ENCODE measurements around the gene CGB8. TPM values are rescaled to one million over a fixed set of nuclear protein-coding genes. Genes with fewer than 3 reads are reported as not detected.
"Not testable (repeated sequence)": the region's sequence is repeated elsewhere in the genome, so short reads cannot be mapped to it uniquely, and the experiment has no call there.

The CGB8 gene
- total RNA-seq, 1 donor from 2014 or later: 1.2 TPM

DNA sequence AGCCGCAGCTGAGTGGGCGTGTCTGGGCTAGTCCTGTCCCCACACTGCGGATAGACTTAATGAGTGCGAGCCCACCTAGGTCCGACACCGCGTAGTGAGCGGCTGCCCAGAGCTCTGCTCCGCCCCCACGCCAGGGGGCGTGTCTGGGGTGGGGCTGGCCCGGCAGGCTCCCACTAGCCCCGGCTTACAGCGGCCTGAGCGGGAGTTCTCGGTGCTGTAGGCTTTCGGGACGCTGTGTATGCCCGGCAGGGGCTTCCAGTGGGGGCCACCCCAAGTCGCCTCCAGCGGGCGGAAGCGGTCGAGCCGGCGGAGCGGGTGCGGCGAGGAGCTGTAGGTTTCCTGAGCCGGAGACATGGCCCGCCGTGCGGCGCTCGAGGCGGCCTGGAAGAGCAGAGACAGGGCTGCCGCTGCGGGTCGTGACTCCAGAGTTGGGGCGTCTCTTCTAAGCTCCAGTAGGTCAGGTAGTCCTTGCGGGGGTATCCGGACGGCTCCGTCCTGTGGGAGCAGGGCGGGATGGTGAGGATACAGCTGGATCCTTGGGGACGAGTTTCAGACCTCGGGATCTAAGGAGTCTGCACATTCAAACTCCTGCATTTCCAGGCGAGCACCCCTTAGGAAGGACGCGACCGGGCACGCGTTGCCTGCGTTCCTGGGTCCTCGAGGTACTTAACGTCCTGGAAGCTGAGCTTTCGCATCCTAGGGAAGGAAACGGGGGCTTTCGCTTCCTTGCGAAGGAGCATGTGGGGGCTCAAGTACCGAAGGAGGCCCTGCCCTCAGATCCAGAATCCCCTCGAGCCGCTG lies 7.4 kb upstream of the CGB8 start:
- peak; percentile 39 for TF ChIP-seq CTCF (conservative IDR thresholded peaks at IDR 0.05; ENCODE audit: low read depth, low read length)
- DNase-seq (ENCODE audit: low read depth): no peak
- H3K4me3 ChIP-seq (ENCODE audit: low read depth, low read length): peak overlapping the region; percentile 60

- not testable (repeated sequence) for DNase-seq (ENCODE audit: low read depth); H3K4me3 ChIP-seq (ENCODE audit: low read depth, low read length)
Observed at GRCh38 chr19:49050376-49051033, 1.6 kb upstream of the CGB8 start.

- not testable (repeated sequence) for H3K4me3 ChIP-seq (ENCODE audit: low read depth, low read length); DNase-seq (ENCODE audit: low read depth)
Observed at GRCh38 chr19:49049834-49050233, 923 bp upstream of the CGB8 start.

GRCh38 chr19:49043548-49043947 lies 5.4 kb downstream of the CGB8 start, which contains the start of gene CGB5:
TSS of gene CGB5 (plus strand) at chr19:49043848. CDS start at chr19:49044210, 362 bp downstream.
- DNase-seq (ENCODE audit: low read depth); H3K4me3 ChIP-seq (ENCODE audit: low read depth, low read length): not testable (repeated sequence)

DNA sequence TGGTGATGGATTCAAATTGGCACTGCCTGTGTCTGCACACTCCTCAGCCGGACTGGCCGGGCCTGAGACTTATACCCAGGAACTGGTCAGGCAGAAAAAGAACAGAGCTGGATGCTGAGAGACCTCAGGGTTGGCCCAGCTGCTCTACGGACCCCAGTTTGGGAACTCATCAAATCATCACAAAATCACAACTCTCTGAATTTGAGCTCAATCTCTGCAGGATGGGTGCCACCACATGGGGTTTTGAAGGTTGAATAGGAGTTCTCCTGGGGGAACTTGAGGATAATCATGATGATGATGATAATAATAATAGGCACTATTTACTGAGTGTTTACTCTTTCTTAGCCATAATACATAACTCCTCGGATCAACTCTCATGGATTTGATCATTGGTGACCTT lies 6.2 kb downstream of the CGB8 start:
- not testable (repeated sequence) for DNase-seq (ENCODE audit: low read depth); H3K4me3 ChIP-seq (ENCODE audit: low read depth, low read length)

- no peak for DNase-seq (ENCODE audit: low read depth)
- TF ChIP-seq CTCF (conservative IDR thresholded peaks at IDR 0.05; ENCODE audit: low read depth, low read length): no peak
- no peak overlapping the region for H3K4me3 ChIP-seq (ENCODE audit: low read depth, low read length)
Observed at GRCh38 chr19:49042177-49042576, 6.7 kb downstream of the CGB8 start.

DNA sequence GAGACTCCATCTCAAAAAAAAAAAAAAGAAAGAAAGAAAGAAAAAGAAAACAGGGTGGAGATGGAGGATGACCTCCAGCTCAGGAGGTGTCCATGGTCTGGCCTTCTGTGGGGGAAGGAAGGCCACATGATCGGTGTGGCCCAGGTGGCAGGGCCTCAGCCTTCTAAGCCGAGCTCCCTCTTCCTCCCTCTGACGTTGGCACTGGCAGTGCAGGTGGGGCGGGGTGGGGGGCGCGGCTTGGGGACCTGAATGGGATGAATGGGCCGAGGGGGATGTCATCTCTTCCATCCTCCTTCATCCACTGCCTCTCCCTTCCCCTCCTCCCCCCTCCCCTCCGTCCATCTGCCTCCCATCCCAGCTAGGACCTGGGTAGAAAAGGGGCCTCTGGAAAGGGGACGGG lies 9.2 kb downstream of the CGB8 start:
- DNase-seq (ENCODE audit: low read depth); H3K4me3 ChIP-seq (ENCODE audit: low read depth, low read length): not testable (repeated sequence)

DNA sequence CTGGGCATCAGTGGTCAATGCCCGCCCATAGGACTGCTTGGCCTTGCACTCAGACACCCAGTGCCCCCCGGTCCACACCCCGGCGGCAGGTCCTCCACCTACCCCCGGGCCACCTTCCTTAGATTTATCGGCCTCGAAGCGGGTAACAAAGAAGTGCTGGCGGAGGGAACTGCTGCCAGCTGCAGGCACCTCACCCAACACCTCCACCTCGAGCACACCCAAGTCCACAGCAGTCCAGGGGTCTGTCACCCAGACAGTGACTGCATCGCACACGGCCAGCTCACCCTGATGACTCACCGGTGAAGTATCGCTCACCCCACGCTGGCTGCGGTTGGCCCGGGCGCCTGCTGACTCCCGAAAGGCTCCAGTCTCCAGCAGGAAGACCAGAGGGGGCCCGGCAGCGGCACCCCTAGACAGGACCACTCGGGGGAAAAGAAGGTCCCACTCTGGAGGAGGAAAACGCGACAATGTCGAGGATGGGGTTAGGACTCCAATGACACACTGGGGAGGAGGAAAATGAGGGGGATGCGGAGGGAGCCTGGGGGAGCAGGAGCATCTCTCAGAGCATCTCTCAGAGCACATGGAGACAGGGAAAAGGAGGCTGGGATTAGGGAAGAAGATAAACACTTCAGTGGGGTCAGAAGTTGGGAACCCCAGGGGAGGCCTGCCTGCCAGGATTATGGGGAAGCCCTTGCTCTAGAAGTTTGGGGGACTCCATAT lies 10.2 kb downstream of the CGB8 start:
- not testable (repeated sequence) for H3K4me3 ChIP-seq (ENCODE audit: low read depth, low read length); DNase-seq (ENCODE audit: low read depth)

DNA sequence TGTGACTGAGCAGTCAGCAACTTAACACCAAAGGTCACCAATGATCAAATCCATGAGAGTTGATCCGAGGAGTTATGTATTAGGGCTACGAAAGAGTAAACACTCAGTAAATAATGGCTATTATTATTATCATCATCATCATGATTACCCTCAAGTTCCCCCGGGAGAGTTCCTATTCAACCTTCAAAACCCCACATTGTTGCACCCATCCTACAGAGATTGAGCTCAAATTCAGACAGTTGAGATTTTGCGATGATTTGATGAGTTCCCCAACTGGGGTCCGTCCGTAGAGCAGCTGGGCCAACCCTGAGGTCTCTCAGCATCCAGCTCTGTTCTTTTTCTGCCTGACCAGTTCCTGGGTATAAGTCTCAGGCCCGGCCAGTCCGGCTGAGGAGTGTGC lies 10.8 kb downstream of the CGB8 start:
- DNase-seq (ENCODE audit: low read depth); H3K4me3 ChIP-seq (ENCODE audit: low read depth, low read length): not testable (repeated sequence)

GRCh38 chr19:49036815-49037214 lies 12.1 kb downstream of the CGB8 start, which contains the start of gene CGB1:
TSS of gene CGB1 (minus strand) at chr19:49036895. CDS start at chr19:49036711, 184 bp downstream.
- not testable (repeated sequence) for DNase-seq (ENCODE audit: low read depth)
- peak; percentile 53 for TF ChIP-seq CTCF (conservative IDR thresholded peaks at IDR 0.05; ENCODE audit: low read depth, low read length)

More at GRCh38 chr19:49036815-49037214, 12.1 kb downstream of the CGB8 start, which contains the start of gene CGB1:
- not testable (repeated sequence) for H3K4me3 ChIP-seq (ENCODE audit: low read depth, low read length)

Data from epithelial cell of proximal tubule (primary cell).